Stimulated activated CD8-positive, alpha-beta memory T cell treated with anti-CD3 and anti-CD28 coated beads, Interleukin-7, amount 100 ng/mL, for 1 hour (primary cell): Measurements from ENCODE around the gene INSYN2A.

ENCODE experiments used
- DNase-seq, 2 donors: peaks; one replicate each; pipeline ENCODE4 v3.0.0-alpha.2; 2020; ENCODE audit warnings: low read depth in 2 of 2

INSYN2A gene

DNA sequence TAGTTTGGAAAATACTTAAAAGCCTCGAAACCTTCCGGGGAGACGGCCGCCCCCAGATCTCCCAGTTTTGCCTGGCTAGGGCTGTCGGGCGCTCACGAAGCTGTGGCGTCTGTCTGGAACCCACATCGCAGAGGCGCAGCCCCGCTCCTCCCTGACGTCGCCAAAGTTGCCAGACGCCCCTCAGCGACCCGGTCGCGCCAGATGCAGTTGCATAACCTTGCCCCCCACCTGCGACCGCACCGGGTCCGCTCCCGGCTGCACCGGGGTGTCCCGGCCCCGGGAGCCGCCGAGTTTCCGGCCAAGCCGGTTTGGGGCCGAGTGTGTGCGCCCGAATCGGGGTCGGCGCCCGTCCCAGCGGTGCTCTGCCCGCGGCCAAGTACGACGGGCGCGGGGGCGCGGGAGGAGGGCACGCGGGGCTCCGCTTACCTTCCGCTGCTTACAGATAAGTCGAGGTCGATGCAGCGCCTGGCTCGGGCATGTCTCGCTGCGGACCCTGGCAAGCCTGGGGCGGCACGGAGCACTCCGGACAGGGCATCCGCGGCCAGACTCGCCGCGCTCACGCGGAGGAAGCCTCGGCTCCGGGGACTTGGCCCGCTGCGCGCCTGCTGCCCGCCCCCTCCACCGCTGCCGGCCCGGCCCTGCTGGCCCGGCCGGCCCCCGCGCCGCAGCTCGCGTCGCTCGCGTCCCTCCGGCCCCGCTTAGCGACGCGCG, 665 bp downstream of the INSYN2A start:
- DNase-seq, result no peak

DNA sequence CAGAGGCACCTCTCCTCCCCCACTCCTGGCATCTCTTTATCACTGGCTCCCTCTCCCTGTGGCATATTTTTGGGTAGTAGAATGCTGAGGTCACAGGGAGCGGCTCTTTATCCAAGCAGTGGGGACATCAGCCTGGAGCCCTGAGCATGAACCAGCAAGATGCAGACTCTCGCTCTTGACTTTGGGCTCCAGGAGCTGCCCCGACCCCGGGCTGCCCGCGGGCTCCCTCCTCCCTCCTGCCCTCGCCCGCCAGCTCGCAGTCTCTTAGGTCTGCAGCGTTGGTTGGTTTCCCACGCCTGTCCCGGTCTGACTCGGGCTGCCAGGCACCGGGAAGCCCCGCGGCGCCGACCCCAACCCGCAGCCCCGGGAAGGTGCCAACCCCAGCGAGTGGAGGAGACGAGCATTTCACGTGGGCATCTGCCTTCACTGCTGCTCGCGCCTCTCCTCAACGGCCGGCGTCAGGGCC, 1.3 kb downstream of the INSYN2A start:
- no peak for DNase-seq

DNA sequence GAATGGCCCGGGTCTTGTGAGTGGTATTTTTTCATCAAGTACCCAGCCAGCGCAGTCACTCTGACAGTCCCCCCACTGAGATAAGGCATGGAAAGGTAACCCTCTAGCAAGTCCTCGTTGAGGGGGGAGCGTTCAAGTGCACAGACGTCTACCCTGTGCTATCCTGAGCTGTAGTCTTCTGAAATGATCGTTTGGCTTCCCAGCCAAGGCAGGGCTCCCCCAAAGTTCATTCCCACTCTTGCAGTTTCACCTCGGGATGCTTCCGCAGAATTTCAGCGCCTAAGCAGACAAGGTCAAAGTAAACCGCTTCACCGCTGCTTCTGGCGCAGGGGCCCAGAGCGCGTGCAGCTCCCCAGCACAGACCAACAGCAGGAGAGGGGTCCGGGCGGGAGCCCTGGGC, 1.8 kb downstream of the INSYN2A start:
- DNase-seq, result no peak

DNA sequence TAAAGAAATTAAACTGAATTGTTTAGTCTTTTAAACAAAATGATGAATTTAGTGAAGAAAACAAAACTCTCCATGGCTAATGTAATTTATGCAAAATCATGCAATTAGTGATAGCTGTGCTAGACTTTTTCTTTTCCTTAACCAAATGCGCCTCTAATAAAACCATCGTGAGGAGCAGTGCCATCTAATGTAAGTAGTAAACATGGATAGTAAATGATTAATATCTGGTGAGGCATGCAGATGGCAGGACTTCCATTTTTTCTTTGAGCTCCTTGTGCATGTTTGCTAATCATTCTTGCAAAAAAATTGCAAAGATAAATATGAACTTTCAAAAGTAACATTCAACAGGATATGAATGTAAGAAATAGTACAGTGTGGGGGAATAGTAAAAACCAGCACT, 2.3 kb downstream of the INSYN2A start:
- no peak for DNase-seq

DNA sequence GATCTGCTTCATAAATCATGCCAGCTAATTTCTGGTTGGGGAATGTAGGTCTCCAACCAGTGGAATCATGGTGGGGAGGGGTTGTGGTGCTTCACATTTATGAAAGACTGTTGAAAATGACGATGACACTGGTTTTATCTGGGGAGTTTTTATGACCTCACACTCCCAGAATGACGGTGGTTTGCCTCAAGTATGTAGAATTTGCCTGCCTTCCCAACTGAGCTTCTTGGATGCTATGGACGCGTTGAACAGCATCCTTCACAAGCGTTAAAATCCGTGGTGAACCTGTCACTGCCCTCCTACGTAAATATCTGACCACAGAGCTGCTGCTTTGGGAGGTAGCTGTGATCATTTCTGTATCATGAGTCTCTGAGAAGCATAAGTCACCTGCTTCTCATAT, 3.3 kb downstream of the INSYN2A start:
- no peak for DNase-seq

DNA sequence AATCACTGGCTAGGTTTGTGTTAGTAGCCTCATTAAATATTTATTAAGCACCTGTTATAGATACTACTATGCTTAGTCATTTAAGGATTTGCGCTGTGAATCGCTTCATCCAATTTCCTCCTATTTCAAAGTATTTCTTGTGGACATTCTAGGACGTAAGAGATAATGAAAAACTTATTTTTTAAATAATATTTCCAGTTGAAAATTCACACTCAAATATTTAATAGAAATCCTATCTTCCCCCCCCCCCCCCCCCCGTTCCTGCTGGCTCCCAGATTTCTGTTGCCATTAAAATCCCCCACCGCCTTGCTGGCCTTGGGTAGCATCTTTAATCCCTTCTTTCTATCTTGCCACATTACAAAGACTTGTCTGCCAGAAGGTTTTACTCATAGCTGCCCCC, 6.0 kb downstream of the INSYN2A start:
- DNase-seq, result no peak

DNA sequence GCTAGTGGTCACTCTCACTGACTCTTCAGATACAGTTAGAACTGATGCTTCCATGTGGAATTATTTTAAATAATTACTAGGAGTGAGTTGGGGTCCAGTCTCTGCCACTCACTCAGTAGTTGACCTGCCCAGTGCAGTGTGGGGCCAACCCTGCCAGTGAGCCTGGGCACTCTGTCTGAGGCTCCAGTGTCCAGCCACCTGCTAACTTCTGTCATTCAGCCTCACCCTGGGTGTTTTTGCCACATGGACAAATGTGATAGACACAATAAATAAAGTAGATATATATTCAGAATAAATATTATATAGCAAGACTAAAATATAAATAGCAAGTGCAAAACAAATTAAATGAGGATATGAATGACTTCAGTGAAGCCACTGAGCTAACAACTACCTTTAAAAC, 7.2 kb downstream of the INSYN2A start:
- DNase-seq, result no peak

DNA sequence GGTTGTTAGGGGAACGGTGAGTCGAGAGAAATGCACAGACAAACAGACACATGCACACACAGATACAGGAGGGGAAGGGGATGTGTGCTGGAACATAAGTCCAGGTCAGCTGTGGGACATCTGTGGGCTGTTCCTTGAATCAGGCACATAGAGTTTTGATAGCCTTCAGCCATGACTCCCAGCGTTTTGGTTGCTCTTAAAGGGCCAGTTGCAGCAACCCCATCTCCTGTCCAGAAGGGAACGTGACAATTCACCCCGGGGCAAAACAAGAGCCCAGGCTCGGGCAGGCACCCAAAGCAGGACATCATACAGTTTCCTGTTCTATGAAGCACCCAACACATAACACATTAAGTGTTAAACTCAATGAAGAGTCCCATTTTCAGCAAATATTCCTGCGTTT, 9.6 kb downstream of the INSYN2A start:
- no peak for DNase-seq

DNA sequence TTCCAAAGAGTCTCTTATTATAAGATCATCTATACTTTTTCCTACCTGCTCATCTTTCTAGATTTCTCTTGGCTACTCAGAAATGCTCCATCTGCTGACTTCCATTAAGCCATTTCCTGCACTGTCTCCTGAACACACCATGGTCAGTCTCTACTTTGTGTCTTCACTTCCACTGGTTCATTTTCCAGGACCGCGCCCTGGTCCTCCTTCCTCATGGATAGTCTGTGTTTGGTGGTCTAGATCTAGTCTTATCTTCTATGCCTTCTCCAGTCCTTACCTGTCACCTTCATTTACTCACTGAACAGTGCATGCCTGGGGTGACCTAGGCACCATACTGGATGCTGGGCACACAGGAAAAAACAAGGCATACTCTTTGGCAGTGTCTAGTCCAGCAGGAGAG, 11.8 kb downstream of the INSYN2A start:
- no peak for DNase-seq

DNA sequence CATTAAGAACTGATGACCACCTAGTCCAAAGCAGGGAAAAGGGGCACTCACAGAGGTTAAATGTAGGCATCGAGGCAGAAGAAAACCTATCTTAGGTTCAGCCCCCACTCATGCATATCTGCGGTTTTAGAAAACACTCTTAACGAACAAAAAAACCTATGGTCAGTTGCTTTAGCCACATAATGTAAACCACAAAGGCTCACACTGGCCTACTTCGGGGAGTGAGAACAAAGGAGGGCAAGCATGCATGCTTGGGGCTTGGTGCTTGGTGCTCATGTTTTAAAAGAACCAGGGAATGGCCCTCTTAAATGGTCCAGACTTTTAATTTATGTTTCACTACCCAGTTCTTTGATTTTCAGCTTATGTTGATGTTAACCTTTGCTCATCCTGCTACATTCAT, 14.2 kb downstream of the INSYN2A start:
- no peak for DNase-seq

DNA sequence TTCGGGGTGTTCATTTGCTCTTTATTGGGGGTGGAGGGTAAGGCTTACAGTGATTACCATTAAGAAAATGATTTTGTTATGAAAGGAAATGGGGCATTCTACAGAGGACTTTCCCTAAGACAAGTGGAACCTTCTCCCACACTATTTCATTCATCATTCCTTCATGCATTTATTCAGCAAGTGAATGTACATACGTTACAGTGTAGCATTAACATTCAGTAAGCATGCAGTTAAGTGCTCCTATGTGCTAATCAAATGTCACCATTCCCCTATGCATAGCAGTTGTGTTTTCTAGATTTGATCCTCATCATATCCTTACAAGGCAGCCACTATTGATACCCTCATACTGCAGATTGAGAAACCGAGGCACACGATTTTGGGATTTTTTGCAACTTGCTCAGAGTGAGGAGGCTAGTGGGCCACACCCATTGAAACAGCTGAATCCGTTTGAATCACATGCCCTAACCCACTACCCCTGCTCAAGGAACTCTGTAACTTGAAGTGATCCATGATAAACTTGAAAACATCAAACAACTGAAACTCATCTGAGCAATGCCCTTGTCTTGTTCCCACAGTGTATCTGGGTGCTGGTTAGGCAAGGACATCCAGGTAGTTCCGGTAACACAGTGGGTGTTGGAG, 16.7 kb downstream of the INSYN2A start:
- DNase-seq, result no peak

DNA sequence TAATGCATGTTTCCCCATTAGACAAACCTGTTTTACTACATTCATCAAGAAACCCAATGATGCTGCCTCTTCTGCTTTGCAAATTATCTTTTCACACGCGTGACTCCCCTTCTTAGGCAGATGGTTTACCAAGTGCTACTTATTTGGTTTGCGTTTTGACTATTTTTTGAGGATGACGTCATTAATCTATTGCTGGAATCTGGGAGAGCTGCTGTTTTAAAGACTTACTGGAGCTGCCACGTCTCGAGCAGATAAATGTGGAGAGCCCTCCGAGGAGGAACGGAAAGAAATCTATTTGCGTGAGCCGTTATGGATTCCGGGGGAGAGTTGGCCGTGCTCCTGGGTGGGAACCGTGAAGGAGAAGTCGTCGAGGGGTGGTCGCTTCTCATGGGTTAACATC, 19.7 kb downstream of the INSYN2A start:
- DNase-seq, result no peak

DNA sequence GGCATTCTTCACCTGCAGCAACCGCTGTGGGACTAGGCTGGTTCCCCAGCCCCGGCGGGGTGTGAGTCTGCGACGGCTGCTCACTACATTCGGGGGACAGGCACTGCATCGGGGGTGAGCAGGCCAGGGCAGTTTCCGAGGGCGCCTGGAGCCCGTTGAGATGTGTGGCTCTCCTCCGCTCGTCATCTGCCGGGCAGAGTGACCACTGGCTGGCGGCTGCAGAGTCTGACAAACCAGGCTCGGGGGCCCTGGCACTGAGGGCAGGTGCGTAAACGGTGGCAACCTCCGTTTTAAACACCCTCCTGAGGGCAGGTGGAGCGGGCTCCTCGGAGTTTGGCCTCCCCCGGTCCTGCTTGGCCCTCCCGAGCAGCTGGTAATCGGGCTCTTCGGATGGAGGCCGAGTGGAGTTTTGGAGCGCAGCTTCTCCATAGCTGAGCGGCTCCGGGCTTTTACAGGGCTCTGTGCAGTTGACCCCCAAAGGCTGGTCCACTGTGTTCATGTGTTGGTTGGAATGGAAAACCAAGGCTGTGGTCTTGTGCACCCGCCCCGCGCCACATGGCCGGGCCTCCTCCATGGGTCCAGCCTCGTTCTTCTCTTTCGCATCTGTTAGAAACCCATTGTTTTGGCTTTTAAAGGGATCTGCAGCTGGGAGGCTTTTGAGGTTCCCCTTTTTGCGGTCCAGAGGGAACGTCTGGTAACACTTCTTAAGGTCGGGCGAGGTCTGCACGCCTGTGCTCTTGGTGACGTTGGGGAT, 20.9 kb downstream of the INSYN2A start:
- no peak for DNase-seq

DNA sequence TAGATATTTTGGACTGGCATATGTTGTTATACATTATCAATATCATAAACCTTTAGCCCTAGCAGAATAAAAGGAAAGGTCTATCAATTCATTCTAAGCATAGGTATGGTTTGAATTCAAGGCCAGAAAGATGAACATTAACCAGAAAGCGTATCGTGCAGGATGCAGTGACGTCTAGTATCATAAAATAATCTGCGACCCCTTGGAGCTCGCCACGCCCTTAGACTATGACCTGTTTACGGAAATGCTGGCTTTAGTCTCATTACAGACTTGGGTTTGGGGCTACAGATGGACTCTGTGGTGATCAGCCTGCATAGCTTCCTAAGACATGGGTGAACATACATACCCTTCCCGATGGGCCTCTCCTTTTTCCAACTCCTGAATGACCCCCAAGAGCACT, 21.5 kb downstream of the INSYN2A start:
- no peak for DNase-seq

DNA sequence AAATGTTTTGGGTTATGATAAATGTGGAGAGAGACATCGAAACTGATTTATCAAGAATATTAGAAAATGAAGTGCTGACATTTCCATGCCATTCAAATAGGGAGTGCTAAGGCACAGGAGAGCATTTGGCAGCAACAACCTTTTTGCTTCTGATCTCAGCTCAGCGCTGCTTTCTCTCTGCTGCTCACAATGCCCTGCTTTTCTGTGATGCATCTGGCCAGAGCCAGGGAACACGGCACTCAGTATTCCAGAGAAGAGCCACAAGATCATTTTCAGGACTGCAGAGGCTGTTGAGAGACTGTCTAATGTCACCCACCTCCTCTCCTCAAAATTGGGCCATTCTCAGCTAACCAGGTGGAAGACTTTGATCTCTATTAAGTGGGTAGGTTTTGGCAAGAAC, 28.1 kb downstream of the INSYN2A start:
- DNase-seq, result no peak

DNA sequence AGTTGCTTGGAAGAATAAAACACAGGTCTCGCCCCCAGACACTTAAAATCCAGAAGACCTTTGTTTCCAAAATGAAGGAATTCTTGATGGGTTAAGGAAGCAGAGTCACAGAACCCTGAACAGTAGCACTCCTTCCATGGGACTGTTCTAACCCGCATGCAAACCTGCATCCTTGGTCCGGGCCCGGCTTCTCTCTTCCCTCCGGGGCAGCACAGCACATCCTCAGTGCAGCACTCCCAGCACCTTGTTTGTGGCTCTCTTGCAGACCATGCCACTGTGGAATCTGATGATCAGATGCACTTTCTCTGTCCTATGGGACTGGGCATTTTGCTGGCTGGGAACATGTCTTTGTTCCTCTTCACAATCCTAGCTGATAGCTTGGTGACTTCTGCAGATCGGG, 33.5 kb downstream of the INSYN2A start:
- DNase-seq, result no peak

DNA sequence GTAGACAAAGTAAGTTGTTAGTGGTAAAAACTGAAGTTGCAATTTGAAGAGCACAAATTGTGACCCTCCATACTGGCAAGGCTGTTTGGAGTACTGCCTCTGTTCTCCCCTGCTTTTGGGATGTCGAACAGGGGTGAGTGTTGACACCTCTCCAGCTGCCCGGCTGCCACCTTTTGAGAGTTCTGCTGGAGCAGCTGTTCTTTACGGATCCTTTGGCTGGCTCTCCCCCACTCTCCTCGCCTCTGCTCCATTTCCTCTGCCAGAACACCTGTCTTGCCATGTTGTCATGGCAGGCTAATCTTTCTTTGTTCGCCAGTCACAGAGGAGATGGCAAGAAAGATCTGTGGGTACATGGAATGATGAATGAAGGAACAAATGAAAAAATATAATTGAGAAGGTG, 34.9 kb downstream of the INSYN2A start:
- no peak for DNase-seq

DNA sequence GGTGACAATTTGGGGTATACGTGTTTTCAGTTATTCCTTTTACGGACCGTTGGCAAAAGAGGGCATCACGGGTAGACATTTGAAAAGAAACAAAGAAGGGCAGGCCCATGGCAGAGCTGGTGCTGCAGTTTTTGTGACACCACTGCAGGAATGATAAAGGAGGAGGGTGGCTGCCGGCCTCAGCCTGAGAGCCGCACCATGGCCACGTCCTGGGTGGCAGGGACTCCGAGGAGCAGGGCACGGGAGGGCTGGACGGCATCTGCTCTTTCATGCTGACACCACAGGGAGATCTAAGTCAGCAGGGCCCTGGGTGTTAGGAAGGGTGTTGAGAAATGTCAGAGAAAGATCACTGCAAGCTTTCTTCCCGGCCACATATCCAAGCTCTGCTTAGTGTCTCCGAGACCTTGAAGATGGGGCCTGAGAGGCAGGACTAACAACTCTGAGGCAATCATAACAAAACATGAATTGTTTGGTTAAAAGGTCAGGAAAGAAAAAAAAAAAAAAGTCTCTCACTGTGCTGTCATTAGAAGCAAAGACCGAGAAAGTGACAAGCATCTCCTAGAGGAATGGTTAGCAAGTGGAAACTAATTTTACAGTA, 36.6 kb downstream of the INSYN2A start:
- DNase-seq, result no peak

DNA sequence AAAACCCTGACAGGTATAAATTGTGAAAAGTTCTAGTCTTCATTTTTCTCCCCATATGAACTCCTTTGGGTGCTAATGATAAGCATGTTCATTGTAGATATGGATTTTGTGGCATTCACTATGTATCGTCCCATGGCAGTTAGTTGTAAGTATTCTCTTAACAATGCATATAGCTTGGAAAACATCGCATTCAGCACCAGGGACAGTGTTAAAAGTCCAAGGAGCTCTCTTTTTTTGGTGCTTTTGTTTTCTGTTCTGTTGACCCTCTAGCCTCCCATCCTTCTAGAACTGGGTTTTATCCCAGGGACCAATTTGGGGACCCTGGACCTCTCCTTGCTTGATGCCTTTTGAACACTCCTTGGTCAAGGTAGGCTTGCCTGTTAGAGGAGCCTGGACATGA, 37.7 kb downstream of the INSYN2A start:
- DNase-seq, result no peak

DNA sequence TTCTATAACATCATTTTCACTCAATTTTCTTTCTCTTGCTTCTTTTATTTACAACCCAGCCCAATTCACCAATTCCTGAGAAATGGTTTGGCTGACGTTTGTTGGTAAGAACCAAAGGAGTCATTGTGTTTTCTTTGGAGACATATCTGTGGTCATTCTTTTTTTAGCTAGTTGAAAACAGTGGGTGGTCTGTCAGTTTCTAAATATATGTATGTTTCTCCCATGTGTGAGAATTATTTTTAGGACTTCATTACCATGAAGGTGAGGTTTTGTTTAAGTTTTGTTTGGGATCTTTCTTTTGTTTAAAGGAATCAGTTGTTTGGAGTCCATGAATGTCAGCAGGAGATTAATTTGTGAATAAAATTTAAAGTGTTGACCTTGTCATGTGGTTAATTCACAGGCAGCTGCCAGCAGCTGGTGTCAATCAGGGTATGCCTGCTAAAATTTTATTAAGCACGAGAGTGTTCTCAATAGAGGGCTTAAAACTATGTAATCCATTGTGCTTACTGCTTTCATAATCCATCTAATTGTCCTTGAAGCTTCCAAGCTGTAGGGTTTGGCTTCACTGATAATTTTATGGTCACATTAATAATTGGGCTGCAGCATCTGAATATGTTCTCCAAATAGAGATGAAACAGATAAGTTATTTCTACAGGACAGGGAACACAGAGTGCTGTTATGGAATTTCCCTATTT, 38.7 kb downstream of the INSYN2A start:
- DNase-seq, result no peak

DNA sequence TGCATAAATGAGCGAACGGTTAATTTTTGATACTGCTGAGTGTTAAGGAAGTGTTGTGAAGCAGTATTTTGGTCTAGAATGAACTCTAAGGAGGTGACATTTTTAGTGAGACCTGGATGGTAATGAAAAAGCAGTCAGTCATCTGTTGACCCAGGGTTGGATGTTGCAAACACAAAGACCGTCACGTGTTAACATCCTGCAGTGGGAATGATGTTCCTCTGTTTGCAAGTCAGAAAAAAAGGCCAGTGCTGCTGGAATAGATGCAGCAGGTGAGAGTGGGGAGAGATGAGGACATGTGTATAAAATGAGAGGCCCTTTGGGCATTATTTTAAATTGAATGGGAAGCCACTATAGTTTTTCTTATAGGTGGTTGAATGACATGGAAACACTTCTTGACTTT, 39.3 kb downstream of the INSYN2A start:
- DNase-seq, result no peak
